ENCODE results near the gene TROAP.
"Not testable (repeated sequence)": the region's sequence is repeated elsewhere in the genome, so short reads cannot be mapped to it uniquely, and the experiment has no call there.

GRCh38 chr12:49333778-49334177 is 10.7 kb downstream of the TROAP start:
- not testable (repeated sequence) for TF ChIP-seq BRD4 (IDR thresholded peaks at IDR 0.05); ZBTB33 (CRISPR knock-in tag; IDR thresholded peaks at IDR 0.05); ZBTB49 (CRISPR knock-in tag; IDR thresholded peaks at IDR 0.05; ENCODE audit: borderline replicate concordance); POLR2A (conservative IDR thresholded peaks at IDR 0.05); E4F1 (CRISPR knock-in tag; IDR thresholded peaks at IDR 0.05; ENCODE audit: borderline replicate concordance); EZH2 (IDR thresholded peaks at IDR 0.05; ENCODE audit: borderline replicate concordance, low read depth, low read length); SREBF2 (CRISPR knock-in tag; IDR thresholded peaks at IDR 0.05); RNF2 (IDR thresholded peaks at IDR 0.05); GABPA (tag; conservative IDR thresholded peaks at IDR 0.05; ENCODE audit: low read depth); MXI1 (IDR thresholded peaks at IDR 0.05; ENCODE audit: low read depth, low read length); TBL1XR1 (IDR thresholded peaks at IDR 0.05; ENCODE audit: low read length in 2 of 2); EP300 (IDR thresholded peaks at IDR 0.05; ENCODE audit: low read length)

Measured in K562 (cell line).